GM12873 (cell line): ENCODE measurements around the gene ATF6B.

ENCODE experiments used
- TF ChIP-seq, protein P1 (sequence below): IDR thresholded peaks from 2 replicates; pipeline ENCODE4 v1.5.1; 2012; ENCODE audit warnings: low read depth, mild to moderate bottlenecking, moderate library complexity, low read length, control low read depth; ENCODE audit not compliant: insufficient read depth; ENCODE audit errors: missing control alignments

The ATF6B gene

GRCh38 chr6:32148289-32149091, 20.4 kb upstream of the ATF6B start:
- TF ChIP-seq, protein P1, sequence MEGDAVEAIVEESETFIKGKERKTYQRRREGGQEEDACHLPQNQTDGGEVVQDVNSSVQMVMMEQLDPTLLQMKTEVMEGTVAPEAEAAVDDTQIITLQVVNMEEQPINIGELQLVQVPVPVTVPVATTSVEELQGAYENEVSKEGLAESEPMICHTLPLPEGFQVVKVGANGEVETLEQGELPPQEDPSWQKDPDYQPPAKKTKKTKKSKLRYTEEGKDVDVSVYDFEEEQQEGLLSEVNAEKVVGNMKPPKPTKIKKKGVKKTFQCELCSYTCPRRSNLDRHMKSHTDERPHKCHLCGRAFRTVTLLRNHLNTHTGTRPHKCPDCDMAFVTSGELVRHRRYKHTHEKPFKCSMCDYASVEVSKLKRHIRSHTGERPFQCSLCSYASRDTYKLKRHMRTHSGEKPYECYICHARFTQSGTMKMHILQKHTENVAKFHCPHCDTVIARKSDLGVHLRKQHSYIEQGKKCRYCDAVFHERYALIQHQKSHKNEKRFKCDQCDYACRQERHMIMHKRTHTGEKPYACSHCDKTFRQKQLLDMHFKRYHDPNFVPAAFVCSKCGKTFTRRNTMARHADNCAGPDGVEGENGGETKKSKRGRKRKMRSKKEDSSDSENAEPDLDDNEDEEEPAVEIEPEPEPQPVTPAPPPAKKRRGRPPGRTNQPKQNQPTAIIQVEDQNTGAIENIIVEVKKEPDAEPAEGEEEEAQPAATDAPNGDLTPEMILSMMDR = no peak

DNA sequence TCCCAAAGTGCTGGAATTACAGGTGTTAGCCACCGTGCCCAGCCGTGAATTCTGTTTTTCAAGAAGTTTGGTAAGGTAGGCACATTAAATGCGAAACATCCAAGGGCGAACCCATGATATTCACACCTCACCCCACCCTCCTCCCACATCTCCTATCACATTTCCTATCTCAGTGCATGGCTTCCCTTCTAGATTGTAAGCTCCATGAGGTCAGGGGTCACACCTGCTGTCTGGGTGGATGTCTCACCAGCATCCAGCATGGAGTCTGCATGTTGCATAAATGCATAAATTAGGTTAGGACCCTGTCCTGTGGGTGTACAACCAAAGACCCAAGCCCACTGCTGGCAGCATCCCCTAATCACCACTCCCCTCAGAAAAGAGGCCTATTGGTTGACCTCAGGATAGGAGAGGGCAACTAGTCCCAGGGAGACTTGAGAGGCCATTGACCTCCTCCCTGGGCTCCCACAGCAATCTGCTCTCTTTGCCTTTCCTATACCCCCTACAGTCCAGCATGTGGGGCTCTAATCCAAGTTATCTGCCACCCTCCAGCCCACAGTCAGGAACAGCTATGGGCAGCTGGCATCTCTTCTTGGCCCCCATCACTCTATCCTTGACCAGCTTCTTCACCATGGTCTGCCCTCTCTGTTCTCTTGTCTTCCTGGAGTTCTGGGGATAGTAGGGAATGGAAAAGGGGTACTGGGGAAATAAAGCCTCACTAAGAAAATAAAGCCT, 19.5 kb upstream of the ATF6B start:
- TF ChIP-seq, protein P1 = peak; percentile 17

GRCh38 chr6:32146687-32147086, 18.6 kb upstream of the ATF6B start:
- TF ChIP-seq, protein P1 = no peak

GRCh38 chr6:32146287-32146686, 18.2 kb upstream of the ATF6B start:
- TF ChIP-seq, protein P1 = no peak

- TF ChIP-seq, protein P1 = no peak
These were observed 12.5 kb upstream of the ATF6B start for GRCh38 chr6:32140420-32141046.

DNA sequence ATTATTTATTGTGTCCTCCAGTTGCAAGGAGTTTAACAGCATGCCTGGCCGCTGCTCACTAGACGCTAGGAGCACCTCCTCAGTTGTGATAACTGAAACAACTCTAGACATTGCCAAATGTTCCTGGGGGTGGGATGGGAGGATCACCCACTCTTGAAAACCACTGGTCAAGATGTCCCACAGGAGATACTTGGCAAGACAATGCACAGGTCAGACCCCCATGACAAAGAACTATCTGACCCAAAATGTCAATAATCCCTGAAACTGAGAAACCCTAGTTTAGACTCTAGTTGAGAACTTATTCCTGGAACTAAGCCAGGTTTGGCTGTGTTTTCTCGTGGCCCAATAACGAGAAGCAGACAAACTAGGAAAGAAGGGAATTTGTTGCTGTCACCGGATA, 11.5 kb upstream of the ATF6B start:
- TF ChIP-seq, protein P1 = no peak

GRCh38 chr6:32137454-32137853, 9.4 kb upstream of the ATF6B start:
- TF ChIP-seq, protein P1 = no peak
